ENCODE results near the gene AGAP1. TPM values are rescaled to one million over a fixed set of nuclear protein-coding genes. Genes with fewer than 3 reads are reported as not detected.

The AGAP1 gene
- polyA plus RNA-seq, 1 donor from 2014 or later: 17.4 TPM

DNA sequence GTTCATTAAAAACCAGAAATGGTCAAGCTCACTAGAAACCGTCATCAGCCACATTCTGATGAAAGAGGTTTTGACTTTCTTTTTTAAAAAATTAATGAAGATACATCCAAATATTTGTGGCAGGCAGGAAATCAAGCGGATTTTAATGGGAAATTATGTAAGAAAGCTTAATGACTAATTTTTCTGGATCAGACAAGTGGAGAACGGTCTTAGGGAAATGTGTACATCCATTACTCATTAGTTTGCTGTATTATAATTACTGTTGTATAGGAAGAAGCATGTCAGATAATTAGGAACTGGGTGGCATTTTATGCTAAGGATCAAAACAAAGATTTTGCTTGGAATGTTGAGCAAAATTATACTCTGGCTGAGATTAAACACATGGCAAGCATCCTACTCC is 39.4 kb downstream of the AGAP1 start:
- H2AFZ ChIP-seq (ENCODE audit: low read depth, low read length): no peak overlapping the region
- no peaks in the 10 kb centered on the region for H3K36me3 ChIP-seq (ENCODE audit: insufficient read depth, low read length)
- no peak overlapping the region for H3K4me2 ChIP-seq (ENCODE audit: low read length)
- H3F3A ChIP-seq (ENCODE audit: insufficient read depth, low read length, poor library complexity, severe bottlenecking): no peaks in the 10 kb centered on the region
- TF ChIP-seq, protein P1, sequence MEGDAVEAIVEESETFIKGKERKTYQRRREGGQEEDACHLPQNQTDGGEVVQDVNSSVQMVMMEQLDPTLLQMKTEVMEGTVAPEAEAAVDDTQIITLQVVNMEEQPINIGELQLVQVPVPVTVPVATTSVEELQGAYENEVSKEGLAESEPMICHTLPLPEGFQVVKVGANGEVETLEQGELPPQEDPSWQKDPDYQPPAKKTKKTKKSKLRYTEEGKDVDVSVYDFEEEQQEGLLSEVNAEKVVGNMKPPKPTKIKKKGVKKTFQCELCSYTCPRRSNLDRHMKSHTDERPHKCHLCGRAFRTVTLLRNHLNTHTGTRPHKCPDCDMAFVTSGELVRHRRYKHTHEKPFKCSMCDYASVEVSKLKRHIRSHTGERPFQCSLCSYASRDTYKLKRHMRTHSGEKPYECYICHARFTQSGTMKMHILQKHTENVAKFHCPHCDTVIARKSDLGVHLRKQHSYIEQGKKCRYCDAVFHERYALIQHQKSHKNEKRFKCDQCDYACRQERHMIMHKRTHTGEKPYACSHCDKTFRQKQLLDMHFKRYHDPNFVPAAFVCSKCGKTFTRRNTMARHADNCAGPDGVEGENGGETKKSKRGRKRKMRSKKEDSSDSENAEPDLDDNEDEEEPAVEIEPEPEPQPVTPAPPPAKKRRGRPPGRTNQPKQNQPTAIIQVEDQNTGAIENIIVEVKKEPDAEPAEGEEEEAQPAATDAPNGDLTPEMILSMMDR (IDR thresholded peaks at IDR 0.05; ENCODE audit: poor library complexity, severe bottlenecking): no peak
- no peak for TF ChIP-seq POLR2AphosphoS5 (IDR thresholded peaks at IDR 0.05)
- TF ChIP-seq MXI1 (conservative IDR thresholded peaks at IDR 0.05; ENCODE audit: poor library complexity, severe bottlenecking): no peak
- no peak for TF ChIP-seq SMC3 (conservative IDR thresholded peaks at IDR 0.05; ENCODE audit: poor library complexity)
- no peak for TF ChIP-seq RAD21 (conservative IDR thresholded peaks at IDR 0.05)
- TF ChIP-seq EZH2 (IDR thresholded peaks at IDR 0.05; ENCODE audit: borderline replicate concordance, insufficient read depth, low read length, poor library complexity, severe bottlenecking): no peak
- TF ChIP-seq TAF1 (IDR thresholded peaks at IDR 0.05; ENCODE audit: low read depth): no peak
- no peak for TF ChIP-seq EP300 (conservative IDR thresholded peaks at IDR 0.05; ENCODE audit: poor library complexity, severe bottlenecking)
- TF ChIP-seq, protein P2, sequence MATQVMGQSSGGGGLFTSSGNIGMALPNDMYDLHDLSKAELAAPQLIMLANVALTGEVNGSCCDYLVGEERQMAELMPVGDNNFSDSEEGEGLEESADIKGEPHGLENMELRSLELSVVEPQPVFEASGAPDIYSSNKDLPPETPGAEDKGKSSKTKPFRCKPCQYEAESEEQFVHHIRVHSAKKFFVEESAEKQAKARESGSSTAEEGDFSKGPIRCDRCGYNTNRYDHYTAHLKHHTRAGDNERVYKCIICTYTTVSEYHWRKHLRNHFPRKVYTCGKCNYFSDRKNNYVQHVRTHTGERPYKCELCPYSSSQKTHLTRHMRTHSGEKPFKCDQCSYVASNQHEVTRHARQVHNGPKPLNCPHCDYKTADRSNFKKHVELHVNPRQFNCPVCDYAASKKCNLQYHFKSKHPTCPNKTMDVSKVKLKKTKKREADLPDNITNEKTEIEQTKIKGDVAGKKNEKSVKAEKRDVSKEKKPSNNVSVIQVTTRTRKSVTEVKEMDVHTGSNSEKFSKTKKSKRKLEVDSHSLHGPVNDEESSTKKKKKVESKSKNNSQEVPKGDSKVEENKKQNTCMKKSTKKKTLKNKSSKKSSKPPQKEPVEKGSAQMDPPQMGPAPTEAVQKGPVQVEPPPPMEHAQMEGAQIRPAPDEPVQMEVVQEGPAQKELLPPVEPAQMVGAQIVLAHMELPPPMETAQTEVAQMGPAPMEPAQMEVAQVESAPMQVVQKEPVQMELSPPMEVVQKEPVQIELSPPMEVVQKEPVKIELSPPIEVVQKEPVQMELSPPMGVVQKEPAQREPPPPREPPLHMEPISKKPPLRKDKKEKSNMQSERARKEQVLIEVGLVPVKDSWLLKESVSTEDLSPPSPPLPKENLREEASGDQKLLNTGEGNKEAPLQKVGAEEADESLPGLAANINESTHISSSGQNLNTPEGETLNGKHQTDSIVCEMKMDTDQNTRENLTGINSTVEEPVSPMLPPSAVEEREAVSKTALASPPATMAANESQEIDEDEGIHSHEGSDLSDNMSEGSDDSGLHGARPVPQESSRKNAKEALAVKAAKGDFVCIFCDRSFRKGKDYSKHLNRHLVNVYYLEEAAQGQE (IDR thresholded peaks at IDR 0.05; ENCODE audit: borderline replicate concordance): no peak
- H3K27me3 ChIP-seq (ENCODE audit: insufficient read depth, low read depth, low read length): no peaks in the 10 kb centered on the region
- H3K9me2 ChIP-seq (ENCODE audit: insufficient read depth, low read length): no peaks in the 10 kb centered on the region
- no peak overlapping the region for H3K27ac ChIP-seq (ENCODE audit: low read length)
- H4K20me1 ChIP-seq (ENCODE audit: insufficient read depth): no peaks in the 10 kb centered on the region
- no peaks in the 10 kb centered on the region for H3K9me3 ChIP-seq (ENCODE audit: low read length)
- H3K4me3 ChIP-seq (ENCODE audit: low read length): no peak overlapping the region
- H3K9ac ChIP-seq (ENCODE audit: low read length): no peak overlapping the region
- peaks cover 25% of the 10 kb centered on the region for H3K79me2 ChIP-seq (replicated peaks; ENCODE audit: insufficient read depth, low read length)

DNA sequence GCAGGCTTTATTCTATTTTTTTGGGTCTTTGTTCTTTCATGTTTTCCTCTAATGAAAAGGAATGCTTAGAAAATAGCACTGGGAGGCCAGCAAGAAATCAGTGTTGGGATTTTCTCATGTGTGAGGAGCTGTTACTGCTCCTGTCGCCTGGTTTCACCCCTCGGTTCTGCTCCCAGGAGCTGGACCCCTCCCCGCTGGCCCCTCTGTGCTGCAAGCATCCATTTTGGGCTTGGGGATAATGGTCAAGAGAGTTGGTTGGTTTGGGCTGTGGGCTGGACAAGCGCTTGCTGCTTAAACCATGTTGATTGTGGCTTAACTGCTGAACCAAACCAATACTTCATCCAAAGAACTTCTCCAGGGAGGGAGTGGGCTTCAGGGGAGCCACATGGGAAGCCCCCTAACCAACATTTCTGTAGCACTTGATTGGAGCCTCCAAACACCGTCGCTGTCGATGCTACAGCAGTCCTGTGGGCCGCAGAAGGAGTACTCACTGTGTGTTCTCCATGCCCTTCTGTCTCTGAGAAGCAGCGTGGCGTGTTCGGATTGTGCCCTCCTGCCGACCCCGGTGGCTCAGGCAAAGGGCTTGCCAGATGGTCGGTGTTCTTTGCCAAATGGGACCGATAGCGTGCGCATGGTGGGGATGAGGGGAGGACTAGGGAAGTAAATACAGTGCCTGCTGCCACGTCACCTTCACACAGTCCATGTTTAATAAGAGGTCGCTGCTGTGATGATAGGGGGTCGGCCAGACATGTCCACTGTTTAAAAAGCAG is 40.0 kb downstream of the AGAP1 start:
- H4K20me1 ChIP-seq (ENCODE audit: insufficient read depth): peaks cover 2% of the 10 kb centered on the region

More for the DNA sequence above, 40.0 kb downstream of the AGAP1 start:
- H3K9me3 ChIP-seq (ENCODE audit: low read length): no peaks in the 10 kb centered on the region
- H3K36me3 ChIP-seq (ENCODE audit: insufficient read depth, low read length): no peaks in the 10 kb centered on the region
- TF ChIP-seq SMC3 (conservative IDR thresholded peaks at IDR 0.05; ENCODE audit: poor library complexity) (no peak), RAD21 (conservative IDR thresholded peaks at IDR 0.05) (no peak), TAF1 (IDR thresholded peaks at IDR 0.05; ENCODE audit: low read depth) (no peak), EP300 (conservative IDR thresholded peaks at IDR 0.05; ENCODE audit: poor library complexity, severe bottlenecking) (no peak), POLR2AphosphoS5 (IDR thresholded peaks at IDR 0.05) (no peak), EZH2 (IDR thresholded peaks at IDR 0.05; ENCODE audit: borderline replicate concordance, insufficient read depth, low read length, poor library complexity, severe bottlenecking) (no peak), MXI1 (conservative IDR thresholded peaks at IDR 0.05; ENCODE audit: poor library complexity, severe bottlenecking) (no peak)
- TF ChIP-seq, protein P2 (IDR thresholded peaks at IDR 0.05; ENCODE audit: borderline replicate concordance): no peak
- TF ChIP-seq, protein P1 (IDR thresholded peaks at IDR 0.05; ENCODE audit: poor library complexity, severe bottlenecking): no peak
- no peak overlapping the region for H3K27ac ChIP-seq (ENCODE audit: low read length)
- no peak overlapping the region for H3K9ac ChIP-seq (ENCODE audit: low read length)
- no peaks in the 10 kb centered on the region for H3K27me3 ChIP-seq (ENCODE audit: insufficient read depth, low read depth, low read length)
- H3K9me2 ChIP-seq (ENCODE audit: insufficient read depth, low read length): no peaks in the 10 kb centered on the region
- H3K4me2 ChIP-seq (ENCODE audit: low read length): no peak overlapping the region
- no peak overlapping the region for H2AFZ ChIP-seq (ENCODE audit: low read depth, low read length)
- no peaks in the 10 kb centered on the region for H3F3A ChIP-seq (ENCODE audit: insufficient read depth, low read length, poor library complexity, severe bottlenecking)
- H3K4me3 ChIP-seq (ENCODE audit: low read length): peak overlapping the region; percentile 46
- peaks cover 25% of the 10 kb centered on the region for H3K79me2 ChIP-seq (replicated peaks; ENCODE audit: insufficient read depth, low read length)

Data from neural cell (in vitro differentiated cells).